GM13977 (cell line): Measurements from ENCODE around the gene ARHGAP20.

Source experiments
- DNase-seq: peaks from one replicate; pipeline ENCODE4 v3.0.0; 2012; ENCODE audit warnings: low spot score
- in situ Hi-C: fragments of 300-500 bp; cut with MboI; formaldehyde crosslinking; loops from one replicate; pipeline ENCODE4 v1.12.0; 2022; ENCODE audit warnings: low sequenced_read_pairs, low pct_unique_long_range_greater_than_20kb, mixed read lengths, inconsistent platforms; ENCODE audit not compliant: unreplicated experiment
- TF ChIP-seq, protein P1 (sequence below): IDR thresholded peaks from 2 replicates; pipeline ENCODE4 v1.5.1; 2012; ENCODE audit warnings: mild to moderate bottlenecking, control low read depth; ENCODE audit not compliant: insufficient read depth; ENCODE audit errors: extremely low read depth, missing control alignments

The ARHGAP20 gene, protein sequence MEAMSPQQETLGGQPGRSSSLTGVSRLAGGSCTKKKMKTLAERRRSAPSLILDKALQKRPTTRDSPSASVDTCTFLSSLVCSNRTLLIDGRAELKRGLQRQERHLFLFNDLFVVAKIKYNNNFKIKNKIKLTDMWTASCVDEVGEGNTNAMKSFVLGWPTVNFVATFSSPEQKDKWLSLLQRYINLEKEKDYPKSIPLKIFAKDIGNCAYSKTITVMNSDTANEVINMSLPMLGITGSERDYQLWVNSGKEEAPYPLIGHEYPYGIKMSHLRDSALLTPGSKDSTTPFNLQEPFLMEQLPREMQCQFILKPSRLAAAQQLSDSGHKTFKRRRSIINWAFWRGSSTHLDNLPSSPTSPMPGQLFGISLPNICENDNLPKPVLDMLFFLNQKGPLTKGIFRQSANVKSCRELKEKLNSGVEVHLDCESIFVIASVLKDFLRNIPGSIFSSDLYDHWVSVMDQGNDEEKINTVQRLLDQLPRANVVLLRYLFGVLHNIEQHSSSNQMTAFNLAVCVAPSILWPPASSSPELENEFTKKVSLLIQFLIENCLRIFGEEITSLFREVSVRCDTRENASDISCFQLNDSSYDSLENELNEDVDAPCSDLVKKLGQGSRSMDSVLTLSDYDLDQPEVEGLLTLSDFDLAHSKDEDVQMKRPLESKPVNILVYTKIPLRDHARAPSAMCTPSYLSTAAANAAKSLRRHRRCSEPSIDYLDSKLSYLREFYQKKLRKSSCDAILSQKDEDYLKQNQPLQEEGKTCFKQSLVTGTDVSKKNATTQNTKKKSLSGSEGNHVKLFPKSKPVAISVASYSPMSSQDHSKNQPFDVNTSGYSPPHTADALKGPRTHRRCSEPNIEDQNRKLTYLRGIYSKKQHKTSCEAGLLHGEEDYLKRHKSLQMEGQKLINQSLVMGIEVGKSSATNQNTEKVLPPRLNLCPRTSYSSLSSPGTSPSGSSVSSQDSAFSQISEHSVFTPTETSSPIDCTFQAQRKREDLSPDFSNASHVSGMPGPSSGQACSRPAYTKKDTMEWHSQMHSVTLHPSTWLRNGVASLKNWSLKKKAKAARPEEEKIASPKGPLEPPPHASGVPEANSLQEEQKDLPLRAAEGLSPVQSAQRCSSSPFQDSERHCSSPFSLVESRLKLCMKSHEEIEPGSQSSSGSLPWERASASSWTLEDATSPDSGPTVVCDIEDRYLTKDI

DNA sequence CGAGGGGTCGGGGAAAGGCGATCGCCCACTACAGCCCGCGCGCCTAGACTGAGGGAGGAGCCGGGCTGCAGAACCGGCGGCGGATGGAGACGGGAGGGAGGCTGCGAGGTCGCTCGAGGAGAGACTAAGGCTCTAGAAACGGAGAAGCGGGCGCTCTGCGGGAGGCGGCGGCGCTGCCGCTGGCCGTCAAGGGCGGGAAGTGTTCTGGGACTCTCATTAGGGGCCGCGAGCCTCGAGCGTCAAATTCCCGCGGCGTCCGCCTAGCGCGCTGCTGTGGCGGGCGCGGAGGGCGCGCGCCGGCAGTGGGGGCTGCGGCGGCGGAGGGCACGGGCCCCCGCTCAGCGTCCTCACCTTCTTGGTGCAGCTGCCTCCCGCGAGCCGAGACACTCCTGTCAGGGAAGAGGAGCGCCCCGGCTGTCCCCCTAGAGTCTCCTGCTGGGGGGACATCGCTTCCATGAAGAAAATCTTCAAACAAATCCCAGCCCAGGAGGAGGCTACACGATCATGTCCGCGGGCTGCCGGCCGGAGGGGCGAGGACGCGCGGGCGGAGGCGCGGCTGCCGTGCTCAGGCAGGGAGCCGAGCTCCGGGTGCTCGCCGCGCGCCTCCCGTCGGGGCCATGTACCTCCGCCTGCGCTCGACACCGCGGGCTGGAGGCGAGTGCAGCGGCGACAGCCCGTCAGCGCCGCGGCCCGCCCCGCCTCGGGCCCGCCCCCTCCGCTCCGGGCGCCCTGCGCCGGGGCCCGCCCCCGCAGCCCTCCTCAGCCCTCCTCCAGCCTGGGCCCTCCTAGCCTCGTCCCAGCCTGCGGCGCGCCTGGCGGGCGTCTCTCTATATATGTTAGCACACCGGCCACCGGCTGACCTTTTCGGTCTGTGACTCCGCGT is at the start of gene ARHGAP20:
Gene ARHGAP20, minus strand, starts transcription at position 662 of the 883 bp plus-strand sequence. Its CDS starts 206 bp downstream, at position 456.
- in situ Hi-C loops: no loop called here
- DNase-seq: peak; percentile 82
- TF ChIP-seq, protein P1, sequence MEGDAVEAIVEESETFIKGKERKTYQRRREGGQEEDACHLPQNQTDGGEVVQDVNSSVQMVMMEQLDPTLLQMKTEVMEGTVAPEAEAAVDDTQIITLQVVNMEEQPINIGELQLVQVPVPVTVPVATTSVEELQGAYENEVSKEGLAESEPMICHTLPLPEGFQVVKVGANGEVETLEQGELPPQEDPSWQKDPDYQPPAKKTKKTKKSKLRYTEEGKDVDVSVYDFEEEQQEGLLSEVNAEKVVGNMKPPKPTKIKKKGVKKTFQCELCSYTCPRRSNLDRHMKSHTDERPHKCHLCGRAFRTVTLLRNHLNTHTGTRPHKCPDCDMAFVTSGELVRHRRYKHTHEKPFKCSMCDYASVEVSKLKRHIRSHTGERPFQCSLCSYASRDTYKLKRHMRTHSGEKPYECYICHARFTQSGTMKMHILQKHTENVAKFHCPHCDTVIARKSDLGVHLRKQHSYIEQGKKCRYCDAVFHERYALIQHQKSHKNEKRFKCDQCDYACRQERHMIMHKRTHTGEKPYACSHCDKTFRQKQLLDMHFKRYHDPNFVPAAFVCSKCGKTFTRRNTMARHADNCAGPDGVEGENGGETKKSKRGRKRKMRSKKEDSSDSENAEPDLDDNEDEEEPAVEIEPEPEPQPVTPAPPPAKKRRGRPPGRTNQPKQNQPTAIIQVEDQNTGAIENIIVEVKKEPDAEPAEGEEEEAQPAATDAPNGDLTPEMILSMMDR: no peak

DNA sequence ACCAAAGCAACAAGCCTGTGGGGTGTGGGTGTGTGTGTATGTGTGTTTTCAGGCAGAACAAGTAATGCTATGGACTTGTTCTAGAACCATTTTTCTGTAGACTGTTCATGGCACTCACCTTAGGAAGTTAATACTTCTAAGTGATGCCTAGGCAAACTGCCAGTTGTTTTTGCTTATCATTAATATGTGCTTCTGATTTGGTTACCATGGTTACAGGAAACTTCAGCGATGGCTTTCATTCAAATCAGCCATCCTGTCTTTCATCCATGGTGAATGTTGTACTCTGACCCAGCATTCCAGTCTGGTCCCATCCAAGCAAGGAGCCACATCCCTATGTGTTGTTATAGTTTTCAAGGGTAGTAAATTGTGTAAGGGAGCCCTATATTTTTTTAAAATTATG is 49.8 kb upstream of the ARHGAP20 start:
- DNase-seq: no peak
- TF ChIP-seq, protein P1: no peak
- in situ Hi-C loops: no loop called here

DNA sequence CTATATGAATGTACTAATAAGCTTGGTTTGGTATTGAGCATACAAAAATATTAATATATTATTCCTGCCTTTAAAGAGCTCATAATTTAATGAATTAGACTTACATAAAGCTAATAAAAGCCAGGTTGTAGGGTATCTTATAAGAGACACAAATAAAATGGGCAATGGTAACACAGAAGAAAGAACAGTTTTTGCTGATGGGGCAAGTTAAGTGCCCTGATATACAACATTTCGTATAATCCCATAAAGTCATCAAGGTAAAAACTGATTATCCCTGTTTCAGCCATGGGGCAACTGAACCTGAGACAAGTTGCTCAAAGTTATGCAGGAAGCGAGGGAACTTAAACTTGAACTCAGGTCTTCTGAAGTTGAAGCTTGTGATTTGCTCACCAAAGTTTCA is 48.9 kb upstream of the ARHGAP20 start:
- in situ Hi-C loops: no loop called here
- DNase-seq: no peak
- TF ChIP-seq, protein P1: no peak

DNA sequence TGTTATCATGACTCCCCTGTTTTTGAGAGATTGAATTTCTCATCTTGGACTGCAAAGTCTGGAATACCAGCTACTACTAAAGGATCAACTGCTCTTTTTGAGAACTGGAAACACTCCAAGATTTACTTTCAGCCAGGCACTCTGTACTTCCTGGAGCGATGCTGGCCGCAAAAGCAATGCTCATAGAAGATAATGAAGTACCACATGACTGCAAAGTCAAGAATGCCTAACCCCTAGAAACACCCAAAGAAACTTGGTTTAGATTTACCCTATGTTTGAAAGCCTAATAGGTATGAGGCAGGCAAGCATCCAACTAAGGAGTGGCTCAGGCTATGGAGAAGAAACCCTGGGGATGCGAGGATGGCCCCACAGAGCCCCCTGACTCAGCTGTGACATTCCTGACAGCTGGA is 47.7 kb upstream of the ARHGAP20 start:
- in situ Hi-C loops: no loop called here
- no peak for DNase-seq

DNA sequence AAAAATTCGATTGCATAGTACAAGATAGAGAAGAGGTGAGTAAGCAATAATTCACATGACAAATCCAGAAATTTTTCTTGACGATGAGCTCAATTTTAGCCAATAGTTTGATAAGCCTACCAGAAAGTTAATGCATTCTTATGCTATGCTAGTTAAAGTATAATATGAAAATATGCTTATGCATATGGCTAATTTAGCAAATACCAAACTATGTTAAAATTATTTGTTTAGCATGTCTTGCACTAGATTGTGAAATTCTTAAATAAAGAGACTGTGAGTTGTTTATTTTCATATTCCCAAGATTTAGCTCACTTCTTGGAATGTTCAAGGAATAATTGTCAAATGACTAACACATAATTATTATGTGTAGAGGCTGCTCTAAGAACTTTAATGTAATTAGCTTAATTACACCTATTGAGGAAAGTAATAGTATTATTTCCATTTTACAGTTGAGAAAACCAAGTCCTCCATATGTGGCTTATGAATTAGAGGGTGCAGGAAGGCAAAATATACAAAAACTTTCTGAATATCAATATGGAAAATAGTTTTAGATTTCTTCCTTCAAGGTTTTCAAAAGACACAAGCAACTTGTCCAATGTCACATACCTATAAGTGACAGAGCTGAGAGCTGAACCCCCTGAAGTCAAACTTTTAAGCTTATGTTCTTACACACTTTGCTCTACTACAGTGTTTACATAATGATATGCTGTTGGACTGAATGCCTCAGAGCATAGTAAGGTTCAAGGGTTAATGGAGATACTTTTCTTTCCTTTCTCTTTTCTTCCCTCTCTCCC is 45.9 kb upstream of the ARHGAP20 start:
- TF ChIP-seq, protein P1: no peak
- in situ Hi-C loops: no loop called here
- no peak for DNase-seq

More for the DNA sequence above, 47.7 kb upstream of the ARHGAP20 start:
- TF ChIP-seq, protein P1: no peak
